Measurements from ENCODE around the gene ISM1.

ISM1 gene

GRCh38 chr20:13186043-13186774, 34.9 kb upstream of the ISM1 start:
- no peaks in the 10 kb centered on the region for H3K27me3 ChIP-seq (ENCODE audit: control insufficient read depth, insufficient read depth, low read length)
- no peaks in the 10 kb centered on the region for H3K79me2 ChIP-seq
- H3K4me1 ChIP-seq, result no peaks in the 10 kb centered on the region
- no peak overlapping the region for H2AFZ ChIP-seq
- H3K36me3 ChIP-seq (ENCODE audit: control insufficient read depth, insufficient read depth, low read length), result no peaks in the 10 kb centered on the region
- no peak overlapping the region for H3K4me2 ChIP-seq (ENCODE audit: low read length)
- TF ChIP-seq, protein P1, sequence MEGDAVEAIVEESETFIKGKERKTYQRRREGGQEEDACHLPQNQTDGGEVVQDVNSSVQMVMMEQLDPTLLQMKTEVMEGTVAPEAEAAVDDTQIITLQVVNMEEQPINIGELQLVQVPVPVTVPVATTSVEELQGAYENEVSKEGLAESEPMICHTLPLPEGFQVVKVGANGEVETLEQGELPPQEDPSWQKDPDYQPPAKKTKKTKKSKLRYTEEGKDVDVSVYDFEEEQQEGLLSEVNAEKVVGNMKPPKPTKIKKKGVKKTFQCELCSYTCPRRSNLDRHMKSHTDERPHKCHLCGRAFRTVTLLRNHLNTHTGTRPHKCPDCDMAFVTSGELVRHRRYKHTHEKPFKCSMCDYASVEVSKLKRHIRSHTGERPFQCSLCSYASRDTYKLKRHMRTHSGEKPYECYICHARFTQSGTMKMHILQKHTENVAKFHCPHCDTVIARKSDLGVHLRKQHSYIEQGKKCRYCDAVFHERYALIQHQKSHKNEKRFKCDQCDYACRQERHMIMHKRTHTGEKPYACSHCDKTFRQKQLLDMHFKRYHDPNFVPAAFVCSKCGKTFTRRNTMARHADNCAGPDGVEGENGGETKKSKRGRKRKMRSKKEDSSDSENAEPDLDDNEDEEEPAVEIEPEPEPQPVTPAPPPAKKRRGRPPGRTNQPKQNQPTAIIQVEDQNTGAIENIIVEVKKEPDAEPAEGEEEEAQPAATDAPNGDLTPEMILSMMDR (IDR thresholded peaks at IDR 0.05), result no peak
- H3K4me3 ChIP-seq (ENCODE audit: low read depth, low read length), result no peak overlapping the region
- no peaks in the 10 kb centered on the region for H3K9me3 ChIP-seq (ENCODE audit: control insufficient read depth, low read length)
- H3K9ac ChIP-seq, result no peak overlapping the region
- no peak overlapping the region for H3K27ac ChIP-seq

- no peaks in the 10 kb centered on the region for H3K79me2 ChIP-seq
- no peaks in the 10 kb centered on the region for H3K36me3 ChIP-seq (ENCODE audit: control insufficient read depth, insufficient read depth, low read length)
- no peaks in the 10 kb centered on the region for H3K4me1 ChIP-seq
- H3K9me3 ChIP-seq (ENCODE audit: control insufficient read depth, low read length), result no peaks in the 10 kb centered on the region
- no peak overlapping the region for H3K27ac ChIP-seq
- TF ChIP-seq, protein P1 (IDR thresholded peaks at IDR 0.05), result no peak
- H2AFZ ChIP-seq, result no peak overlapping the region
- no peak overlapping the region for H3K4me2 ChIP-seq (ENCODE audit: low read length)
- no peaks in the 10 kb centered on the region for H3K27me3 ChIP-seq (ENCODE audit: control insufficient read depth, insufficient read depth, low read length)
- no peak overlapping the region for H3K4me3 ChIP-seq (ENCODE audit: low read depth, low read length)
- no peak overlapping the region for H3K9ac ChIP-seq
Observed at GRCh38 chr20:13187899-13188298, 33.2 kb upstream of the ISM1 start.

GRCh38 chr20:13199279-13199678, 21.8 kb upstream of the ISM1 start:
- Histone ChIP-seq H3K9ac (no peak overlapping the region), H3K4me3 (ENCODE audit: low read depth, low read length) (no peak overlapping the region), H3K9me3 (ENCODE audit: control insufficient read depth, low read length) (no peaks in the 10 kb centered on the region), H3K4me1 (no peaks in the 10 kb centered on the region), H3K79me2 (no peaks in the 10 kb centered on the region), H3K27ac (no peak overlapping the region), H3K36me3 (ENCODE audit: control insufficient read depth, insufficient read depth, low read length) (no peaks in the 10 kb centered on the region), H3K27me3 (ENCODE audit: control insufficient read depth, insufficient read depth, low read length) (no peaks in the 10 kb centered on the region), H2AFZ (no peak overlapping the region), H3K4me2 (ENCODE audit: low read length) (no peak overlapping the region)
- TF ChIP-seq, protein P1 (IDR thresholded peaks at IDR 0.05), result no peak

- TF ChIP-seq, protein P1 (IDR thresholded peaks at IDR 0.05), result no peak
- Histone ChIP-seq H3K36me3 (ENCODE audit: control insufficient read depth, insufficient read depth, low read length) (no peaks in the 10 kb centered on the region), H3K9ac (no peak overlapping the region), H3K27ac (no peak overlapping the region), H3K27me3 (ENCODE audit: control insufficient read depth, insufficient read depth, low read length) (no peaks in the 10 kb centered on the region), H3K4me3 (ENCODE audit: low read depth, low read length) (no peak overlapping the region), H3K4me2 (ENCODE audit: low read length) (no peak overlapping the region), H2AFZ (no peak overlapping the region), H3K4me1 (no peaks in the 10 kb centered on the region), H3K9me3 (ENCODE audit: control insufficient read depth, low read length) (no peaks in the 10 kb centered on the region), H3K79me2 (no peaks in the 10 kb centered on the region)
Observed at GRCh38 chr20:13200767-13201500, 20.1 kb upstream of the ISM1 start.
